IMR-90 (cell line): Measurements from ENCODE around the gene ALDH3B2. TPM values are rescaled to one million over a fixed set of nuclear protein-coding genes. Genes with fewer than 3 reads are reported as not detected.

ENCODE experiments used
- ATAC-seq: fragments of 200-7000 bp; cut with Tn5 transposase; 2 replicates; pipeline ENCODE4 v1.9.1; 2020; ENCODE audit warnings: low read depth, mild to moderate bottlenecking, moderate library complexity
- BruUV-seq: library from RNA; stranded (reverse); fragments of 400-500 nt; replicated peaks from 2 replicates; lab custom pipeline; 2021; lab: Mats Ljungman, UMichigan
- CTCF ChIA-PET: fragments of 300-600 bp; formaldehyde crosslinking; extraction: SDS; loops from one replicate; lab custom pipeline; 2021; ENCODE audit warnings: antibody characterized with exemption; lab: Yijun Ruan, JAX
- POLR2A ChIA-PET: fragments of 300-600 bp; sonication (Branson Sonifier 250); formaldehyde crosslinking; loops from one replicate; lab custom pipeline; 2022; ENCODE audit warnings: antibody characterized with exemption; ENCODE audit not compliant: unreplicated experiment; lab: Charles Lee
- DNase-seq: peaks from one replicate; pipeline ENCODE4 v3.0.0; 2013
- H2AFZ ChIP-seq: replicated peaks from 2 replicates; pipeline ENCODE3; 2013; ENCODE audit warnings: low read length, mild to moderate bottlenecking; ENCODE audit not compliant: poor library complexity
- H2AK5ac ChIP-seq: 2 replicates; pipeline ENCODE4 v1.6.1; 2013; ENCODE audit warnings: low read depth, low read length, inconsistent platforms
- H2AK9ac ChIP-seq: replicated peaks from 2 replicates; pipeline ENCODE3; 2013; ENCODE audit warnings: mild to moderate bottlenecking, low read depth, low read length, moderate library complexity; ENCODE audit not compliant: poor library complexity
- H2BK120ac ChIP-seq: 2 replicates; pipeline ENCODE4 v1.6.1; 2013; ENCODE audit warnings: low read depth, low read length, inconsistent platforms
- H2BK15ac ChIP-seq: 3 replicates; pipeline ENCODE4 v1.6.1; 2013; ENCODE audit warnings: low read depth, low read length, inconsistent platforms
- H2BK20ac ChIP-seq: 2 replicates; pipeline ENCODE4 v1.6.1; 2013; ENCODE audit warnings: low read depth, mild to moderate bottlenecking, inconsistent platforms, low read length, moderate library complexity
- H2BK5ac ChIP-seq: 2 replicates; pipeline ENCODE4 v1.6.1; 2013; ENCODE audit warnings: mild to moderate bottlenecking, low read depth, low read length, inconsistent platforms; ENCODE audit not compliant: poor library complexity, severe bottlenecking
- H3K14ac ChIP-seq: replicated peaks from 2 replicates; pipeline ENCODE4 v1.6.1; 2013; ENCODE audit warnings: low read depth, low read length, inconsistent platforms
- H3K18ac ChIP-seq: 2 replicates; pipeline ENCODE4 v1.6.1; 2013; ENCODE audit warnings: low read depth, low read length, control low read depth
- H3K23ac ChIP-seq: 2 replicates; pipeline ENCODE4 v1.6.1; 2013; ENCODE audit warnings: low read depth, low read length, inconsistent platforms
- H3K27ac ChIP-seq: 2 replicates; pipeline ENCODE4 v1.5.1; 2013; ENCODE audit warnings: mild to moderate bottlenecking, control low read depth, low read length; ENCODE audit not compliant: insufficient read depth
- H3K27me3 ChIP-seq: 2 replicates; pipeline ENCODE4 v1.6.1; 2013; ENCODE audit warnings: low read length; ENCODE audit not compliant: control insufficient read depth, insufficient read depth
- H3K36me3 ChIP-seq: 2 replicates; pipeline ENCODE4 v1.6.1; 2013; ENCODE audit warnings: low read length, mixed read lengths; ENCODE audit not compliant: control insufficient read depth, insufficient read depth
- H3K4ac ChIP-seq: 2 replicates; pipeline ENCODE4 v1.6.1; 2013; ENCODE audit warnings: low read depth, low read length, inconsistent platforms
- H3K4me1 ChIP-seq: 2 replicates; pipeline ENCODE4 v1.6.1; 2013; ENCODE audit warnings: low read length, mixed read lengths; ENCODE audit not compliant: control insufficient read depth, insufficient read depth
- H3K4me2 ChIP-seq: 2 replicates; pipeline ENCODE4 v1.6.1; 2013; ENCODE audit warnings: low read depth, mild to moderate bottlenecking, control low read depth, low read length, moderate library complexity
- H3K4me3 ChIP-seq: 2 replicates; pipeline ENCODE4 v1.5.1; 2013; ENCODE audit warnings: low read depth, mild to moderate bottlenecking, control low read depth, low read length, moderate library complexity; ENCODE audit not compliant: insufficient read depth
- H3K56ac ChIP-seq: 2 replicates; pipeline ENCODE4 v1.6.1; 2013; ENCODE audit warnings: low read length, inconsistent platforms; ENCODE audit not compliant: insufficient read depth; ENCODE audit errors: extremely low read depth
- H3K79me1 ChIP-seq, 2 experiments: 2 replicates each; pipeline ENCODE4 v1.6.1; 2013; ENCODE audit warnings: low read length in 2 of 2, inconsistent platforms in 1 of 2, low read depth in 1 of 2
- H3K9ac ChIP-seq: 2 replicates; pipeline ENCODE4 v1.6.1; 2013; ENCODE audit warnings: low read depth, low read length, control low read depth
- H3K9me1 ChIP-seq: 2 replicates; pipeline ENCODE4 v1.6.1; 2013; ENCODE audit warnings: low read length, inconsistent platforms; ENCODE audit not compliant: insufficient read depth
- H3K9me3 ChIP-seq: 2 replicates; pipeline ENCODE4 v1.6.1; 2013; ENCODE audit warnings: low read length; ENCODE audit not compliant: control insufficient read depth, insufficient read depth
- H4K20me1 ChIP-seq: 2 replicates; pipeline ENCODE4 v1.6.1; 2013; ENCODE audit warnings: low read length, inconsistent platforms; ENCODE audit not compliant: insufficient read depth
- H4K5ac ChIP-seq: 2 replicates; pipeline ENCODE4 v1.6.1; 2013; ENCODE audit warnings: mild to moderate bottlenecking, low read depth, low read length, control low read depth
- H4K8ac ChIP-seq, 2 experiments: 2 replicates each; pipeline ENCODE4 v1.6.1; 2013; ENCODE audit warnings: low read depth in 2 of 2, low read length in 2 of 2, control low read depth in 1 of 2, inconsistent platforms in 1 of 2
- H4K91ac ChIP-seq: 2 replicates; pipeline ENCODE4 v1.6.1; 2013; ENCODE audit warnings: low read depth, low read length, inconsistent platforms; ENCODE audit not compliant: insufficient read depth
- MAFK ChIP-seq: IDR thresholded peaks from 2 replicates; pipeline ENCODE4 v1.6.1; 2012; ENCODE audit warnings: low read depth, low read length, improper control_type of control experiment
- MAZ ChIP-seq: IDR thresholded peaks from 2 replicates; pipeline ENCODE4 v1.6.1; 2012; ENCODE audit warnings: low read depth, mild to moderate bottlenecking, low read length, improper control_type of control experiment, moderate library complexity, borderline replicate concordance
- MXI1 ChIP-seq: IDR thresholded peaks from 2 replicates; pipeline ENCODE4 v1.6.1; 2012; ENCODE audit warnings: low read depth, mild to moderate bottlenecking, low read length, moderate library complexity, borderline replicate concordance
- RFX5 ChIP-seq: IDR thresholded peaks from 2 replicates; pipeline ENCODE4 v1.8.0; 2012; ENCODE audit warnings: low read depth, mild to moderate bottlenecking, low read length, moderate library complexity
- WGBS, 2 experiments: methylation state at CpG; one replicate each; pipeline versions ENCODE4 v1.1.5 to v1.1.7; 2013; ENCODE audit warnings: missing lambda C conversion rate in 2 of 2; ENCODE audit not compliant: insufficient read length in 1 of 2; ENCODE audit errors: extremely low coverage in 2 of 2; 5-methylcytosine and 5-hydroxymethylcytosine counted together
- dilution Hi-C: fragments of 300-500 bp; cut with HindIII; formaldehyde crosslinking; loops from one replicate; pipeline ENCODE4 v1.14.3; 2018; ENCODE audit warnings: low sequenced_read_pairs; ENCODE audit not compliant: unreplicated experiment
- in situ Hi-C: fragments of 300-500 bp; cut with MboI; formaldehyde crosslinking; loops from 3 replicates; pipeline ENCODE4 v1.14.3; 2019; ENCODE audit warnings: low sequenced_read_pairs, inconsistent platforms, mixed read lengths
- intact Hi-C: fragments of 100-400 bp; cut with micrococcal nuclease; formaldehyde crosslinking; loops from 2 replicates; pipeline ENCODE4 v1.10.0; 2022
- microRNA-seq, 2 experiments: library from miRNA; stranded (forward) in 1 of 2; unstranded in 1 of 2; fragments of 10-50 nt in 1 of 2; fragments of <30 nt in 1 of 2; gene quantifications in 1 of 2; microRNA quantifications in 1 of 2; one replicate each; pipeline versions ENCODE3 to v1.1.0; 2013 to 2020; ENCODE audit not compliant: insufficient read depth in 1 of 2, insufficient read length in 1 of 2, unreplicated experiment in 1 of 2
- polyA plus RNA-seq, 3 experiments: library from polyadenylated mRNA; depleted of rRNA; stranded (reverse); fragments of >200 nt; gene quantifications; 2 replicates each; pipeline ENCODE4 v1.2.3, GENCODE V29; 2012; ENCODE audit warnings: low replicate concordance in 1 of 3
- small RNA-seq, 5 experiments: library from RNA; depleted of rRNA; stranded (forward); fragments of <200 nt; gene quantifications; one replicate each; pipeline ENCODE3, GENCODE V24; 2012
- total RNA-seq: library from RNA; depleted of rRNA; stranded (reverse); fragments of >200 nt; gene quantifications from 2 replicates; pipeline ENCODE4 v1.2.3, GENCODE V29; 2012; rRNA removed
- TF ChIP-seq, protein P1 (sequence below): fragments of 150-350 bp; IDR thresholded peaks from 2 replicates; pipeline ENCODE4 v1.6.1; 2017; ENCODE audit warnings: mild to moderate bottlenecking, antibody characterized with exemption, low read length, low read depth

ALDH3B2 gene
- total and polyA plus RNA-seq, 2 of the 4 experiments (the other 2 are of a cell fraction): not detected

DNA sequence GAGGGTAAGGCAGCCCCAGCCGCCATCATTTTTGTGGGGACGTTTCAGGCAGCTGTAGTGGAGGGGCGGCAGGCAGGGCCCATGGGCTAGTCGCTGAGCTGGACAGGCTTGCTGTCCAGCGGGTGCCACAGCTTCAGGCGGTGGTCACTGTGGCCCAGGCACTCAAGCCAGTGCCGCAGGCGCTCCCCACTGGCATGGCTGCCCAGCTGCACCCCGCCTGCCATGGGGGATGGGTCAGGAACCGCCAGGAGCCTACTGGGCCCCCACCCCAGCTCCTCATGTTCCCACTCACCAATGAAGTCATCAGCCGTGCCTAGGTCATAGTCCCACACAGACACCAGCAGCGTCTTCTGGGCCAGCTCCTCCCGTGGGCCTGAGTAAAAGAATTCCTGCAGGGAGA, 61.7 kb downstream of the ALDH3B2 start:
- no peak overlapping the region for H2AK5ac ChIP-seq
- no peak overlapping the region for H2BK120ac ChIP-seq
- no peak overlapping the region for H2BK5ac ChIP-seq
- H3K36me3 ChIP-seq: peaks cover 36% of the 10 kb centered on the region
- H4K20me1 ChIP-seq: no peaks in the 10 kb centered on the region; the same call in 1 of the 2 replicates
- no TSS peak for BruUV-seq
- H4K8ac ChIP-seq: no peak overlapping the region
- no peak overlapping the region for H3K4me2 ChIP-seq
- 91% methylated on average over 6 of the region's 13 CpGs; no CpG with 5 or more reads in 1 of the 2 experiments for WGBS, 2 experiments
- intact Hi-C loops: no loop called here
- H3K14ac ChIP-seq: no peak overlapping the region
- H3K56ac ChIP-seq: no peak overlapping the region
- H3K9me3 ChIP-seq: no peaks in the 10 kb centered on the region
- ChIA-PET CTCF (no interaction called here), POLR2A (no interaction called here)
- H3K79me1 ChIP-seq: peaks cover 11 to 12% of the 10 kb centered on the region in 2 experiments; a peak in 3 of 4 replicates
- H2BK15ac ChIP-seq: no peak overlapping the region
- H3K4me3 ChIP-seq: no peak overlapping the region
- no peak for DNase-seq
- in situ Hi-C loops: no loop called here
- no peak for ATAC-seq
- no peak overlapping the region for H4K91ac ChIP-seq
- H3K4me1 ChIP-seq: 0 out of 2 replicates have a peak, but pooled peaks cover under 1% of the 10 kb centered on the region
- no peak overlapping the region for H3K23ac ChIP-seq
- peaks cover 20% of the 10 kb centered on the region for H3K27me3 ChIP-seq
- dilution Hi-C loops: no loop called here
- no peak overlapping the region for H4K5ac ChIP-seq
- H2AFZ ChIP-seq: no peak overlapping the region
- H3K4ac ChIP-seq: no peak overlapping the region
- no peaks in the 10 kb centered on the region for H3K9me1 ChIP-seq
- no peak overlapping the region for H2BK20ac ChIP-seq
- H3K27ac ChIP-seq: no peak overlapping the region
- H2AK9ac ChIP-seq: peak overlapping the region; percentile 37
- TF ChIP-seq, protein P1, sequence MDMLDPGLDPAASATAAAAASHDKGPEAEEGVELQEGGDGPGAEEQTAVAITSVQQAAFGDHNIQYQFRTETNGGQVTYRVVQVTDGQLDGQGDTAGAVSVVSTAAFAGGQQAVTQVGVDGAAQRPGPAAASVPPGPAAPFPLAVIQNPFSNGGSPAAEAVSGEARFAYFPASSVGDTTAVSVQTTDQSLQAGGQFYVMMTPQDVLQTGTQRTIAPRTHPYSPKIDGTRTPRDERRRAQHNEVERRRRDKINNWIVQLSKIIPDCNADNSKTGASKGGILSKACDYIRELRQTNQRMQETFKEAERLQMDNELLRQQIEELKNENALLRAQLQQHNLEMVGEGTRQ: no peak
- TF ChIP-seq MXI1 (no peak), MAFK (no peak), MAZ (no peak), RFX5 (no peak)
- H3K9ac ChIP-seq: no peak overlapping the region
- no peak overlapping the region for H3K18ac ChIP-seq

Small RNA genes lying within 50 kb of the gene (microRNA-seq; reads per million reads assigned to microRNA genes)
- gene RPL37P2 (ENCODE audit: insufficient read depth, insufficient read length): not detected

Small RNA genes lying within 50 kb of the gene (small RNA-seq; reads per million reads assigned to genes)
- 0 to 15.7 (median 1.0) reads per million in 5 experiments for gene RPL37P2

Other genes starting within 250 kb of the ALDH3B2 start
- 47.8 and 58.4 TPM in 2 replicates for gene RPS6KB2, start 246.1 kb downstream of the ALDH3B2 start, total RNA-seq
- gene RPS6KB2, start 246.1 kb downstream of the ALDH3B2 start, polyA plus RNA-seq (2012; rRNA removed): 50.7 and 55.3 TPM in 2 replicates
- not detected in 2 replicates for gene PTPRCAP, start 236.9 kb downstream of the ALDH3B2 start, total RNA-seq
- 0.14 and 0.24 TPM in 2 replicates for gene PTPRCAP, start 236.9 kb downstream of the ALDH3B2 start, polyA plus RNA-seq (2012; rRNA removed)
- 76.4 and 79.4 TPM in 2 replicates for gene CORO1B, start 231.1 kb downstream of the ALDH3B2 start, total RNA-seq
- 138 and 151 TPM in 2 replicates for gene CORO1B, start 231.1 kb downstream of the ALDH3B2 start, polyA plus RNA-seq (2012; rRNA removed)
- gene GPR152, start 221.9 kb downstream of the ALDH3B2 start, total RNA-seq: not detected in 2 replicates
- gene GPR152, start 221.9 kb downstream of the ALDH3B2 start, polyA plus RNA-seq (2012; rRNA removed): not detected in 2 replicates
- gene CABP4, start 219.3 kb downstream of the ALDH3B2 start, total RNA-seq: not detected in 2 replicates
- gene CABP4, start 219.3 kb downstream of the ALDH3B2 start, polyA plus RNA-seq (2012; rRNA removed): not detected in 2 replicates
- gene TMEM134, start 205.4 kb downstream of the ALDH3B2 start, total RNA-seq: 12.5 and 18.9 TPM in 2 replicates
- 55.0 and 64.4 TPM in 2 replicates for gene TMEM134, start 205.4 kb downstream of the ALDH3B2 start, polyA plus RNA-seq (2012; rRNA removed)
- gene AIP, start 191.6 kb downstream of the ALDH3B2 start, total RNA-seq: 91.4 and 95.5 TPM in 2 replicates
- 122 and 130 TPM in 2 replicates for gene AIP, start 191.6 kb downstream of the ALDH3B2 start, polyA plus RNA-seq (2012; rRNA removed)
- gene PITPNM1, start 169.3 kb downstream of the ALDH3B2 start, total RNA-seq: 4.7 and 5.0 TPM in 2 replicates
- 15.4 and 18.3 TPM in 2 replicates for gene PITPNM1, start 169.3 kb downstream of the ALDH3B2 start, polyA plus RNA-seq (2012; rRNA removed)
- 8.1 and 9.2 TPM in 2 replicates for gene CDK2AP2, start 166.5 kb downstream of the ALDH3B2 start, total RNA-seq
- 44.7 and 49.8 TPM in 2 replicates for gene CDK2AP2, start 166.5 kb downstream of the ALDH3B2 start, polyA plus RNA-seq (2012; rRNA removed)
- gene CABP2, start 151.2 kb downstream of the ALDH3B2 start, total RNA-seq: not detected in 2 replicates
- not detected in 2 replicates for gene CABP2, start 151.2 kb downstream of the ALDH3B2 start, polyA plus RNA-seq (2012; rRNA removed)
- 947 and 1,000 TPM in 2 replicates for gene GSTP1, start 90.8 kb downstream of the ALDH3B2 start, total RNA-seq
- gene GSTP1, start 90.8 kb downstream of the ALDH3B2 start, polyA plus RNA-seq (2012; rRNA removed): 1,539 and 1,653 TPM in 2 replicates
- 119 and 120 TPM in 2 replicates for gene NDUFV1, start 67.7 kb downstream of the ALDH3B2 start, total RNA-seq
- gene NDUFV1, start 67.7 kb downstream of the ALDH3B2 start, polyA plus RNA-seq (2012; rRNA removed): 133 and 148 TPM in 2 replicates
- gene NUDT8, start 44.7 kb downstream of the ALDH3B2 start, total RNA-seq: 0.83 and 1.4 TPM in 2 replicates
- 2.5 and 3.2 TPM in 2 replicates for gene NUDT8, start 44.7 kb downstream of the ALDH3B2 start, polyA plus RNA-seq (2012; rRNA removed)
- gene TBX10, start 34.9 kb downstream of the ALDH3B2 start, total RNA-seq: not detected in 2 replicates
- gene TBX10, start 34.9 kb downstream of the ALDH3B2 start, polyA plus RNA-seq (2012; rRNA removed): not detected in 2 replicates
- gene ACY3, start 23.9 kb downstream of the ALDH3B2 start, total RNA-seq: not detected in 2 replicates
- not detected in 2 replicates for gene ACY3, start 23.9 kb downstream of the ALDH3B2 start, polyA plus RNA-seq (2012; rRNA removed)